Sigmoid colon (tissue), 4 donors: Measurements from ENCODE around the gene PAX9.

Experiments
- POLR2A ChIP-seq, 2 donors: fragments of 450-650 bp; IDR thresholded peaks; one replicate each; pipeline ENCODE4 v1.6.1; 2016; ENCODE audit warnings: antibody characterized with exemption in 2 of 2, mild to moderate bottlenecking in 2 of 2, moderate library complexity in 2 of 2
- POLR2AphosphoS5 ChIP-seq, 4 donors: sonication (generic); formaldehyde crosslinking; IDR thresholded peaks; one replicate each; pipeline ENCODE4 v1.6.1; 2017; ENCODE audit warnings: antibody characterized with exemption in 4 of 4
- TF ChIP-seq, protein P1 (sequence below), 4 experiments: fragments of 450-650 bp in 3 of 4; fragments of 200-600 bp in 1 of 4; IDR thresholded peaks; one replicate each; pipeline ENCODE4 v1.5.1; 2016 to 2019; ENCODE audit warnings: antibody characterized with exemption in 4 of 4, mild to moderate bottlenecking in 3 of 4, moderate library complexity in 2 of 4

DNA sequence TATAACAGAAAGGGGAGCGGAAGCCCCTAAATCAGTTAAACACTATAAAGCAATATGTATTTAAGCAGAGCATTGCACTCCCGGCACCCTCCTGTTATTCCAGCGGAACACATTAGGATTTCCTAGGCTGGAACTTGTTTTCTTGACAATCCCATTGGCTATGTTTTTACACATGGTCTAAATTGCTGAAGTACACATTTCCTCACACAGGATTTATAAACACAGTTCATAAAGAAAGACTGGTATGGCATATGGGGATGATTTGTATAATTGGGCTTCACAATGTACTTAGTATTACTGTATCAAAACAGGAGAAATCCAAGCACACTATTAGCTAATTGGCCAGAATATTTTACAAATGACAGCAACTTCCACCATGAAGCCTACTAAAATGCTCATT, 23.3 kb downstream of the PAX9 start:
- TF ChIP-seq POLR2AphosphoS5 (IDR thresholded peaks at IDR 0.05): no peak
- TF ChIP-seq, protein P1, sequence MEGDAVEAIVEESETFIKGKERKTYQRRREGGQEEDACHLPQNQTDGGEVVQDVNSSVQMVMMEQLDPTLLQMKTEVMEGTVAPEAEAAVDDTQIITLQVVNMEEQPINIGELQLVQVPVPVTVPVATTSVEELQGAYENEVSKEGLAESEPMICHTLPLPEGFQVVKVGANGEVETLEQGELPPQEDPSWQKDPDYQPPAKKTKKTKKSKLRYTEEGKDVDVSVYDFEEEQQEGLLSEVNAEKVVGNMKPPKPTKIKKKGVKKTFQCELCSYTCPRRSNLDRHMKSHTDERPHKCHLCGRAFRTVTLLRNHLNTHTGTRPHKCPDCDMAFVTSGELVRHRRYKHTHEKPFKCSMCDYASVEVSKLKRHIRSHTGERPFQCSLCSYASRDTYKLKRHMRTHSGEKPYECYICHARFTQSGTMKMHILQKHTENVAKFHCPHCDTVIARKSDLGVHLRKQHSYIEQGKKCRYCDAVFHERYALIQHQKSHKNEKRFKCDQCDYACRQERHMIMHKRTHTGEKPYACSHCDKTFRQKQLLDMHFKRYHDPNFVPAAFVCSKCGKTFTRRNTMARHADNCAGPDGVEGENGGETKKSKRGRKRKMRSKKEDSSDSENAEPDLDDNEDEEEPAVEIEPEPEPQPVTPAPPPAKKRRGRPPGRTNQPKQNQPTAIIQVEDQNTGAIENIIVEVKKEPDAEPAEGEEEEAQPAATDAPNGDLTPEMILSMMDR (IDR thresholded peaks at IDR 0.05): no peak
- TF ChIP-seq POLR2A (IDR thresholded peaks at IDR 0.05): no peak
